Right ventricle myocardium inferior (tissue), 1 donor: ENCODE data around the gene DIRAS1. TPM values are rescaled to one million over a fixed set of nuclear protein-coding genes. Genes with fewer than 3 reads are reported as not detected.

Source experiments
- ATAC-seq: fragments of 200-7000 bp; cut with Tn5 transposase; one replicate; pipeline ENCODE4 v1.9.1; 2020; ENCODE audit warnings: mild to moderate bottlenecking, moderate library complexity
- DNase-seq: peaks from one replicate; pipeline ENCODE4 v3.0.0; 2021; ENCODE audit errors: missing footprints
- intact Hi-C: fragments of 100-400 bp; cut with DNase I; formaldehyde crosslinking; loops from one replicate; pipeline ENCODE4 v1.11.0; 2022
- long read RNA-seq: library from polyadenylated mRNA; unstranded; transcript quantifications from one replicate; pipeline ENCODE4 v2.0.0, GENCODE V29; 2021
- total RNA-seq: library from RNA; stranded (reverse); fragmentation: NEBNext Ultra II Directional; extraction: Animal tissue kit (Norgen Biotek cat#: 25700); gene quantifications from one replicate; pipeline ENCODE4 v1.2.1, GENCODE V29; 2021
- donor health status: DM: no; HTN: yes; CAD: no; lungs with severe emphysema.

DIRAS1 gene, protein sequence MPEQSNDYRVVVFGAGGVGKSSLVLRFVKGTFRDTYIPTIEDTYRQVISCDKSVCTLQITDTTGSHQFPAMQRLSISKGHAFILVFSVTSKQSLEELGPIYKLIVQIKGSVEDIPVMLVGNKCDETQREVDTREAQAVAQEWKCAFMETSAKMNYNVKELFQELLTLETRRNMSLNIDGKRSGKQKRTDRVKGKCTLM
- total RNA-seq = 200 TPM
- long read RNA-seq, transcript DIRAS1-201 (2 exons, 3,424 nt) = major isoform, 52 of 129 reads
- long read RNA-seq, partial matches to known transcripts = 1 of 129 reads
- long read RNA-seq, other reads (novel, unspliced or antisense) = 76 of 129 reads

- intact Hi-C loops = loop anchor here (2.0 kb wide), 1 partner anchor 56 kb away; no protein-coding TSS in a partner anchor
- peak; percentile 4 for ATAC-seq
- no peak for DNase-seq
These were observed at the start of gene DIRAS1 for GRCh38 chr19:2720777-2721569. DIRAS1 (minus strand) TSS chr19:2721372; CDS start chr19:2717806, 3,566 bp downstream.

DNA sequence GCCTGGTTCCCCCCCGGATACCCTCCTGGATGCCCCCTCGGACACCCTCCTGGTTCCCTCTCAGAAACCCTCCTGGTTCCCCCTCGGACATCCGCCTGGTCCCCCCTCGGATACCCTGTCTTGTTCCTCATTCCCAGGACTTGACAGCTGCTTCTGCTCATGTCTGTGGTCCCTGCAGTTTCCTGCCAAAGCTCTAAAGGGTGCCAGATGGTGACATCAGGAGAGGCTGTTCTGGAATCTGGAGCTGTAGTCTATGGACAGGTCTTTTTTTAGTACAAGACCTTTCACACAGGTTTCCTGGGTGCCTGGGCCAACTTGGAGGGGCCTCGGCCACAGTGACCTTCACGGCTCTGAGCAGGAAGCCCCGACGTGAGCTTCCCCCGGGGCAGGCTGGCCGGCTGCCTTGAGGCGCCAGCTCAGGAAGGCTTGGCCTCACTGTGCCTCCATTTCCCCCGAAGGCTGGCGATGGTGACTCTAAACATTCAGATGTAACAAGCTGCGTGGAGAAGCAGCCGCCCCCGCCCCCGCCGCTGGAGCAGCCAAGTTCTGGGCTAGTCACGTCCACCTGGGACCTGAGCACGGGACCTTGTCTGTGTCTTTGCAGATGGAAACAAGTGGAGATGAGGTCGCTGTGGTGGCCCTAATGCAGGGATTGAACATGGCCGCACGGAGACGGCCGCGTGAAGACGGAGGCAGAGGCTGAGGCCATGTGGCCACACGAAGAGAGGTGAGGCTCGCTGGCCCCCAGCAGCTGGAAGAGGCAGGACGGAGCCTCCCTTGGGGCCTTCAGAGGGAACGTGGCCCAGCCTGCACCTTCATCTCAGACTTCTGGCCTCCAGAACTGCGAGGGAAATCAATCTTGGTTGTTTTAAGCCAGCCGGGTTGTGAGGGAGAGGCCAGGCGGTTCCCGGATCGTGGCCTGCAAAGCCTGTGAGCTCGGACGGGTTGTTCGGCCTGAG is 49.2 kb upstream of the DIRAS1 start:
- peak; percentile 83 for ATAC-seq
- intact Hi-C loops = no loop called here
- peak; percentile 66 for DNase-seq

DNA sequence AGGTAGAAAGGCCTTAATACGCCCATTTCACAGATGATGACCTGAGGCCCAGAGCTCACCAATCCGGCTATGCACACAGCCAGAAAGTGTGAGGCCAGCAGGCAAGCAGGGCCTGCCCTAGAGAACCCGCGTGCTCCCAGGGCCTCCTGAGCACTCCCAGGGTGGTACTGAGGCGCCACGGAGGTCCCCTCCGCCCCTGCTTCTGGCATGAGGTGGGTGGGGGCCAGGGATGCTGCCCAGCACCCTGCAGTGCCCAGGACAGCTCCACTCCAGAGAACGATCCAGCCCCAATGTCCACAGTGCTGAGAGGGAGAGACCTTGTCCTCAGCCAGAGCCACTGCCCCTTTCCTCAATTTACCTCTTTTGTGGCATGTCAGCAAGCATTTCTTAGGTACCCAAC is 48.0 kb upstream of the DIRAS1 start:
- intact Hi-C loops = no loop called here
- ATAC-seq = no peak
- no peak for DNase-seq

DNA sequence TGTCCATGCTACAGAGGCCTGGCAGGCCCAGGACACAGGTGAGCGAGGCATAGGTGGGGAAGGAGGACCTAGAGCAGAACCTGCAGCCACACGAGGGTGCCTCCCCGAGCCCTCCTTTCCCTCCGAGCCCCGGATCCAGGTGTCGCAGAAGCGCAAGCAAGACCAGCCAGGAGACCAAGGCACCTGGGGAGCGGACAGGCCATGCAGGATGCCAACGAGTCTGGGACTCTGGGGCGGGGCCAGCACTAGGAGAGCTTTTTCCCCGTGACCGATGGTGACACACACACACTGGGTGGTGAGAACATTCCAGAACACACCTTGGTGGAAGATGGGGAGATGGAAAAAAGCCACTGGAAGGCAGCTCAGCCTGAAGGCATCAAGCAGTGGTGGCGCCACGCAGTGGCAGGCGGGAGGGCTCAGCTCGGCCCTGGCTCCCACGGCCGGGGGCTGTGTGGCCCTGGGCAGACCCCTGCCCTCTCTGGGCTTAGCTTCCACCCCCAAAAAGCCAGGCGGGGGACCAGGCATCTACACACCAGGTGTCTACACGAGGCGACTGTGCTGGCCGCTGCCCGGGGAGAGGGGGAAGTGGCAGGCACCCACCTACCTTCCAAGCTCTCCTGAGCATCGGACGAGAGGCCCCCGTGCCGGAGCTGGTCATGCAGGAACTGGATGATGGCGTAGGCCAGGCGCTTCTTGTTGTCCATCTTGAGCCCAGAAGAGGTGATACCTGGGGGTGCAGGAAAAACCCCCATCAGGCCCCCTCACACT is 47.4 kb upstream of the DIRAS1 start:
- no peak for ATAC-seq
- DNase-seq = no peak

DNA sequence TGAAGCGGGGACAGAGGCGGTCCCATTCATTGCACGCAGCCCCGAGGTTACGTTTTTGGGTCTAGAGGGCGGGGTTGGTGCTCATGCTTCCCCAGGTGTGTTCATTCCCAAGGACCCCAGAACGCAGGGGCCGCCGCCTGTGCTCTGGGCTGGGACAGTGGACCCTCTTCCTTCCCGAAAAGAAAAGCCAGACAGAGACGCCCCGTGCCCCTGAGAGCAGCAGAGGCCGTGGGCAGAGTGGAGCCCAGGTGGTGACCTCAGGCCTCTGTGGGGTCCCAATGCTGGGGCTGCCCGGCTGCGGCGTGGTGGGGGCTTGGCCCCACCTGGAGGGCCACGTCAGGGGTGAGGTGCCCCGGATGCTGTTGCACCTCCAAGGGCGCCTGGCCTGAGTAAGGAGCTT is 46.5 kb upstream of the DIRAS1 start:
- no peak for DNase-seq
- no peak for ATAC-seq
- intact Hi-C loops = no loop called here

More for the DNA sequence above, 47.4 kb upstream of the DIRAS1 start:
- intact Hi-C loops = no loop called here

- ATAC-seq (no peak), DNase-seq (no peak)
- intact Hi-C loops = no loop called here
These were observed 45.6 kb upstream of the DIRAS1 start for GRCh38 chr19:2766594-2767372.

GRCh38 chr19:2765376-2765775 is 44.2 kb upstream of the DIRAS1 start:
- ATAC-seq = no peak
- intact Hi-C loops = no loop called here
- no peak for DNase-seq

GRCh38 chr19:2764945-2765344 is 43.8 kb upstream of the DIRAS1 start:
- DNase-seq = no peak
- ATAC-seq = no peak
- intact Hi-C loops = no loop called here

DNA sequence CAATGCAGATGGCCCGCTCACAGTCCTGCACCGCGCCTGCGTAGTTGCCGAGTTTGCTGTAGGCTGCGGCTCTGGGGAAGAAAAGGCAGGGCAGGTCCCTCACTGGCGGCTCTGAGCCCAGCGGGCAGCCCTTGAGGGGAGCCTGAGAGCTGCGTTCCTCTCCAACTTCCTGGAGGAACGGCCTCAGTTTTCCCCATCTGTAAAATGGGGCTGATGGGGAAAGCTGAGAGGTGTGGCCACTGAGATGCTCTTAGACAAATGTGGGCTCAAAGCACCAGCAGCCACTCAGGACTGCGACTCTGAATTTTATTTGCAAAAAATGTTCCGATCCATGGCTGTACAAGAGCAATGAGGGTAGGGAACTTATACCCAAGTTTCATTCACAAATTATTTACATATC is 42.5 kb upstream of the DIRAS1 start:
- intact Hi-C loops = no loop called here
- ATAC-seq (no peak), DNase-seq (no peak)

DNA sequence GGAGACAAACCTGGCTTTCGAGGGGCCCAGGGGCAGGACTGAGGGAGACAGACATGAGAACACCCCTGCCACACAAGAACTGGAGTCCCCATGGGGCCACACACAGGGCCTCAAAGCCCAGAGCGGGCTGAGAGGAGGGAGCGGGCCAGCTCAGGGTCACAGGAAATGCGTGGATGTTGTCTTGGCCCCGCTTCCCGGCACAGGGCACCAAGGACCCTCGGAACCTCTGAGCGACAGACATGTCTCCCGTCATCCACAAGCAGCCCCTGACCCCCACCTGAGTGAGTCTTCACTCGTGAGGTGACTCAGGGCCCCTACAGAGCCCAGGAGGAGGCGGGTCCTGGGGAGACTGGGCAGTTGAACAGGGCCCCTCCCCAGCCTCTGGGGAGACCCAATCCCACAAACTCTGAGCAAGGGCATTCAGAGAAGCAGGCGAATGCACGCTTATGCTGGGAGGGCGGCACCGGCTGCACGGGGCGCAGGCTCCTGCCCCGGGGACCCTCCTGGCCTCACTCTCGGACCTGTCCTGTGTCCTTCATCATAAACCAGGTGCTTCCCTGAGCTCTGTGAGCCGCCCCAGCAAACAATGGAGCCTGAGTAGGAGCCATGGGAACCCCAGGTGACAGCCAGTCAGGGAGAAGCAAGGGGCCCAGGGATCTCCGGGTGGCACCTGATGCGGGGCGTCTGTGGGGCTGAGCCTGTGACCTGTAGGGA is 41.8 kb upstream of the DIRAS1 start:
- no peak for DNase-seq
- intact Hi-C loops = no loop called here
- ATAC-seq = no peak

DNA sequence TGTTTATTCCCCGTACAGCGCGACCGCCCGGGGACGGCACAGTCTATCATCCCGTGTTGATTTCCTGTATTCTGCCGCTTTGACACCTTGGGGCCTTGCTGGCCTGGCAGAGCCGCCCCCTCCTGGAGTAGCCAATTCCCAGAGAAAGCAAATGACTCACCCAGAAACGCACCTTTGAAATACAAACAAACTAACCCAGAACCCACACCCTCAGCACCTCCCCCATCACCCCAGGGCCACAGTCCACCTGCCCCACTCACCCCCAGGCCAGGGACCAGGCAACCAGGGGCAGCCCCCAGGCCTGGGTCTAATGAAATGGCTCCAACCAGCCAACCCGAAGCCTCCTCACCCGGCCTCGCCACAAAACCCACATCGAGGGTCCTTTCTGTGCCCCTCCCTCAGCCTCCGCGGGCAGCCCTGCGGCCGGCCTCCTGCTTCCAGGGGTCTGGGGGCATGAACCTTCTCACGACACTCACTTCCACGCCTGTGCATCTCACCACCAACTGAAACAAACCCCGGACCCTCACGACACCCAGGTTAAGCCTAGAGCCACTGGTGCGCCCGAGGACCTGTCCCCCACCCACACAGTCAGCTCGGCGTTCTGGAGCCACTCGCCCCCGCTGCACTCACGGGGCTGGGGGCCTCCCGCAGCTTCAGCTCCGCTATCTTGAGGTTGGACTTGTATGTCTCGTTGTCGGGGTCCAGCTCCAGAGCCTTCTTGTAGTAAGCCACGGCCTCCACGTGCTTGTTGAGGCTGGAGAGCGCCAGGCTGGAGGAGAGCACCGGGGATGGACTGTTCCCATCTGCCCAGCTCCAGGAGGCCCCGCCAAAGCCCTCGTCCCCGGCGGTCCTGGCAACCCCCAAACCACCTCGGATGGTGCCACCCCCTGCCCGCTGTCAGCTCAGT is 41.0 kb upstream of the DIRAS1 start:
- ATAC-seq (no peak), DNase-seq (no peak)
- intact Hi-C loops = no loop called here

DNA sequence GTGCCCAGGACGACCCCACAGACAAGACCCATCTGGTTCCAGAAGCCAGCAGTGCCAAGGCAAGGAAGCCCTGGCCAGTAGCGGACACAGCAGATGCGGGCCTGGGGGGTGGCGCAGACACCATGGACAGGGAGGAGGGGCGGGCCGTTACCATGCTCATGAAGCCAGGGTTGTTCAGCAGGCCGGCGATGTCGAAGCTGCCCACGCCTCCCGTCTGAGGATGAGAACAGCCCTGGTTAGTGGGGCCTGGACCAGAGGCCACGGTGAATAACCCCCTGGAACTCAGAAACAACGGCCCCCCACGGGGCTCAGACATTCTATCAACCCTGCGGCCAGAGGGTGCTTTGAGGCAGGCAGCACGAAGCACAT is 40.1 kb upstream of the DIRAS1 start:
- ATAC-seq (no peak), DNase-seq (no peak)
- intact Hi-C loops = no loop called here

GRCh38 chr19:2759965-2760364 is 38.8 kb upstream of the DIRAS1 start:
- intact Hi-C loops = no loop called here
- DNase-seq (no peak), ATAC-seq (no peak)

- intact Hi-C loops = no loop called here
- no peak for DNase-seq
- ATAC-seq = no peak
These were observed 38.2 kb upstream of the DIRAS1 start for GRCh38 chr19:2759362-2759761.

DNA sequence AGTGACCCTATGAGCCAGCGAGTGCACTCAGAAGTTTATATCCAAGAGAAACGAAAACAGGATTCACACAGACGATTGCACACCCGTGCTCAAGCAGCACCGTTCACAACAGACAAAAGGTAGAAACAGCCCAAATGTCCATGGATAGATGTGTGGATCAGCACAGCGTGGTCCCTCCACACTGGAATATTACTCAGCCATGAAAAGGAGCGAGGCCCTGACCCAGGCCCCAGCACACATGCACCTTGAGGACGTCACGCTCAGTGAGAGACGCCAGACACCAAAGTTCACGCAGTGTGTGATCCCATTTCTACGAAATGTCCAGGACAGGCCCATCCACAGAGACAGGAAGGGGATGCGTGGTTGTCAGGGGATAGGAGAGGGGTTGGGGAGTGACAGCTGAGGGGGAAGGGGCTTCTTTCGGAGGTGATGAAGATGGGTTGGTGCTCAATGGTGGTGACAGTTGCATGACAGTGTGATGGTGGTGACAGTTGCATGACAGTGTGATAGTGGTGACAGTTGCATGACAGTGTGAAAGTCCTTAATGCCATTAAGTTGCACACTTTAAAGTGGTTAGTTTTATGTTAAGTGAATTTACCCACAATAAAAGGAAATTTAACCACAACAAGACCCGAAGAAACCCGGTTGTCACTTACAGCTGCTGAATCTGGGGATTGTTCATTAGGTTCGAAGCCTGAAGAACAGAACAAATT is 37.6 kb upstream of the DIRAS1 start:
- no peak for ATAC-seq
- DNase-seq = no peak
- intact Hi-C loops = no loop called here
